Prostate gland (tissue), 2 donors: ENCODE data around the gene EPS8L1. TPM values are rescaled to one million over a fixed set of nuclear protein-coding genes. Genes with fewer than 3 reads are reported as not detected.
A peak's percentile ranks its signal among the peaks of the same experiment; 100 is the strongest.

Source experiments
- DNase-seq: peaks from one replicate; pipeline ENCODE4 v3.0.0-alpha.2; 2019; ENCODE audit warnings: low spot score
- H3K27ac ChIP-seq, 2 donors: fragments of 200-600 bp; sonication (generic); 2 replicates each; pipeline ENCODE4 v1.5.1; 2017 to 2019
- H3K27me3 ChIP-seq: fragments of 200-600 bp; sonication (generic); replicated peaks from 2 replicates; pipeline ENCODE4 v1.5.1; 2019; ENCODE audit not compliant: insufficient read depth
- H3K36me3 ChIP-seq, 2 donors: fragments of 200-600 bp; sonication (generic); 1 replicate in 1 of 2; 2 replicates in 1 of 2; pipeline versions ENCODE4 v1.5.1 to v1.8.1; 2017 to 2019
- H3K4me1 ChIP-seq: fragments of 200-600 bp; sonication (generic); replicated peaks from 2 replicates; pipeline ENCODE4 v1.5.1; 2019
- H3K4me3 ChIP-seq, 2 donors: fragments of 200-600 bp; sonication (generic); 2 replicates each; pipeline ENCODE4 v1.5.1; 2017 to 2019
- H3K9me3 ChIP-seq: fragments of 200-600 bp; sonication (generic); 2 replicates; pipeline ENCODE4 v1.5.1; 2017
- CTCF ChIP-seq, 4 experiments: fragments of 200-600 bp in 2 of 4; fragments of 450-650 bp in 2 of 4; sonication (generic) in 2 of 4; IDR thresholded peaks; 1 replicate in 3 of 4; 2 replicates in 1 of 4; pipeline ENCODE4 v1.5.1; 2016 to 2019; ENCODE audit warnings: antibody characterized with exemption in 4 of 4, mild to moderate bottlenecking in 2 of 4, moderate library complexity in 2 of 4
- POLR2A ChIP-seq: fragments of 450-650 bp; IDR thresholded peaks from one replicate; pipeline ENCODE4 v1.6.1; 2016; ENCODE audit warnings: antibody characterized with exemption, mild to moderate bottlenecking
- POLR2AphosphoS5 ChIP-seq: sonication (generic); formaldehyde crosslinking; IDR thresholded peaks from one replicate; pipeline ENCODE4 v1.6.1; 2017; ENCODE audit warnings: antibody characterized with exemption
- WGBS: methylation state at CpG from one replicate; pipeline ENCODE4 v1.1.5; 2018; 5-methylcytosine and 5-hydroxymethylcytosine counted together
- intact Hi-C: fragments of 100-400 bp; cut with DNase I; formaldehyde crosslinking; loops from one replicate; pipeline ENCODE4 v1.14.2; 2022
- total RNA-seq, 2 donors: library from RNA; depleted of rRNA; stranded (reverse); fragments of >200 nt; gene quantifications; one replicate each; pipeline ENCODE4 v1.1.0, GENCODE V29; 2016

EPS8L1 gene
- total RNA-seq, 2 donors from 2014 or later, result 36.8 to 62.8 TPM

DNA sequence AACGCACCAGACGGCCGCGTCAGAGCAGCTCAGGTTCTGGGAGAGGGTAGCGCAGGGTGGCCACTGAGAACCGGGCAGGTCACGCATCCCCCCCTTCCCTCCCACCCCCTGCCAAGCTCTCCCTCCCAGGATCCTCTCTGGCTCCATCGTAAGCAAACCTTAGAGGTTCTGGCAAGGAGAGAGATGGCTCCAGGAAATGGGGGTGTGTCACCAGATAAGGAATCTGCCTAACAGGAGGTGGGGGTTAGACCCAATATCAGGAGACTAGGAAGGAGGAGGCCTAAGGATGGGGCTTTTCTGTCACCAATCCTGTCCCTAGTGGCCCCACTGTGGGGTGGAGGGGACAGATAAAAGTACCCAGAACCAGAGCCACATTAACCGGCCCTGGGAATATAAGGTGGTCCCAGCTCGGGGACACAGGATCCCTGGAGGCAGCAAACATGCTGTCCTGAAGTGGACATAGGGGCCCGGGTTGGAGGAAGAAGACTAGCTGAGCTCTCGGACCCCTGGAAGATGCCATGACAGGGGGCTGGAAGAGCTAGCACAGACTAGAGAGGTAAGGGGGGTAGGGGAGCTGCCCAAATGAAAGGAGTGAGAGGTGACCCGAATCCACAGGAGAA, 39.9 kb downstream of the EPS8L1 start:
- 63% methylated on average over 13 of the region's 13 CpGs for WGBS
- DNase-seq, result no peak
- Histone ChIP-seq H3K9me3 (no peaks in the 10 kb centered on the region), H3K27ac (peak overlapping the region; percentile 72 to 78), H3K36me3 (no peaks in the 10 kb centered on the region), H3K27me3 (no peaks in the 10 kb centered on the region), H3K4me1 (peaks cover 13% of the 10 kb centered on the region), H3K4me3 (peak overlapping the region; percentile 61 to 69)
- TF ChIP-seq POLR2AphosphoS5 (no peak), POLR2A (no peak), CTCF (IDR thresholded peaks at IDR 0.05) (no peak)
- intact Hi-C loops, result loop anchor here (5.0 to 10.0 kb wide), 3 partner anchors 292 to 539 kb away; partner anchors contain the start of genes U2AF2, UBE2S, ZNF524 and ZNF865

- intact Hi-C loops, result loop anchor here (5.0 to 10.0 kb wide), 3 partner anchors 291 to 538 kb away; partner anchors contain the start of genes U2AF2, UBE2S, ZNF524 and ZNF865
- peak; percentile 69 for TF ChIP-seq POLR2AphosphoS5
- no peak for TF ChIP-seq CTCF (IDR thresholded peaks at IDR 0.05)
- no peak for TF ChIP-seq POLR2A
- H3K4me1 ChIP-seq, result peaks cover 13% of the 10 kb centered on the region
Observed at GRCh38 chr19:55116232-55116858, 40.7 kb downstream of the EPS8L1 start.

DNA sequence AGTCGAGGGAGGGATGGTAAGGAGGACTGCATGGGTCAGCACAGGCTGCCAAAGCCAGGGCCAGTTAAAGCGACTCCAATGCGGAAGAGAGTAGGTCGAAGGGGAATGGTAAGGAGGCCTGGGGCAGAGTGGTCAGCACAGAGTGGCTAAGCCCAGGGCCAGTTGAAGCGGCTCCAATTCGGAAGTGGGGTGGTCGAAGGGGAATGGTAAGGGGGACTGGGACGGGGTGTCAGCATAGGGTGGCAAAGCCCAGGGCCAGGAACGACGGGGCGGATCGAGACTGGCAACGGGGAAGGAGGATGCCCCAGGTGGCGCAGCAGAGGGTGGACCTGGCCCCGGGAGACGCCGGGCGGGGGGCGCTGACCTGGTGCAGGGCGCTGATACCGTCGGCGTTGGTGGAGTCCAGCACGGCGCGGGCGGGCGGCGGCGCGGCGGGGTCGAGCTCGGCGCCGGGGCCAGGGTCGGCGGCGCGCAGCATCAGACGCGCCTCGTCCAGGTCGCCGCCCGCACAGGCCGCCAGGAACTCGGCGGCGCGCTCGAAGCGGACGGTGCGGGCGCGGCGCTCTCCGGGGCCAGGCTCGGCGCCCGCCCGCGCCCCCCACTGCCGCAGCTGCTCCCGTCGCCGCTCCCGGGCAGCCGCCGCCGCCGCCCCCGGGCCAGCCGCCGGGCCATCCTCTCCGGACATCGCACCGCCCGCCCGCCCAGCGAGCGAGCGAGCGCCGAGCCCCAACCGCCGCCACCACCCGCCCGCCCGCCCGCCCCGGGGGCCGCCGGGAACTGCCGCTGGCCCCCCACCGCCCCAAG, 41.4 kb downstream of the EPS8L1 start, which contains the start of gene PPP1R12C:
PPP1R12C (minus strand) TSS at position 779 of the 804 bp plus-strand sequence; CDS start at position 685, 94 bp downstream.
- H3K4me3 ChIP-seq, result peak within 1 kb of the TSS; percentile 61 to 69

More at GRCh38 chr19:55116232-55116858, 40.7 kb downstream of the EPS8L1 start:
- H3K27ac ChIP-seq, result peak overlapping the region; percentile 72 to 78
- no peaks in the 10 kb centered on the region for H3K36me3 ChIP-seq
- peak overlapping the region; percentile 61 to 69 for H3K4me3 ChIP-seq
- no peaks in the 10 kb centered on the region for H3K27me3 ChIP-seq
- WGBS, result under 1% methylated on average over 25 of the region's 25 CpGs
- DNase-seq, result peak; percentile 40
- no peaks in the 10 kb centered on the region for H3K9me3 ChIP-seq

More for the DNA sequence above, 41.4 kb downstream of the EPS8L1 start, which contains the start of gene PPP1R12C:
- Histone ChIP-seq H3K4me1 (peaks cover 13% of the 10 kb centered on the region), H3K9me3 (no peaks in the 10 kb centered on the region), H3K27me3 (no peaks in the 10 kb centered on the region), H3K36me3 (no peaks in the 10 kb centered on the region), H3K27ac (peak within 1 kb of the TSS; percentile 72 to 78)
- intact Hi-C loops, result loop anchor here (5.0 to 10.0 kb wide), 3 partner anchors 290 to 538 kb away; partner anchors contain the start of genes U2AF2, UBE2S, ZNF524 and ZNF865
- DNase-seq, result no peak
- TF ChIP-seq CTCF (IDR thresholded peaks at IDR 0.05) (no peak), POLR2AphosphoS5 (no peak), POLR2A (no peak)
- WGBS, result under 1% methylated on average over 74 of the region's 97 CpGs
